Suprapubic skin (tissue), 4 donors: Measurements from ENCODE around the gene MPP3. TPM values are rescaled to one million over a fixed set of nuclear protein-coding genes. Genes with fewer than 3 reads are reported as not detected.

Experiments
- DNase-seq, 2 donors: peaks; one replicate each; pipeline ENCODE4 v3.0.0-alpha.2; 2019; ENCODE audit warnings: low spot score in 2 of 2
- H3K27ac ChIP-seq: fragments of 200-600 bp; sonication (generic); one replicate; pipeline ENCODE4 v1.5.1; 2019
- H3K27me3 ChIP-seq: fragments of 200-600 bp; sonication (generic); one replicate; pipeline ENCODE4 v1.5.1; 2019
- H3K36me3 ChIP-seq: fragments of 200-600 bp; sonication (generic); one replicate; pipeline ENCODE4 v1.5.1; 2019
- H3K4me1 ChIP-seq: fragments of 200-600 bp; sonication (generic); one replicate; pipeline ENCODE4 v1.5.1; 2019
- H3K4me3 ChIP-seq: fragments of 200-600 bp; sonication (generic); one replicate; pipeline ENCODE4 v1.5.1; 2019; ENCODE audit warnings: mild to moderate bottlenecking
- H3K9me3 ChIP-seq: fragments of 200-600 bp; sonication (generic); one replicate; pipeline ENCODE4 v1.5.1; 2019
- EP300 ChIP-seq: sonication (generic); formaldehyde crosslinking; IDR thresholded peaks from one replicate; pipeline ENCODE4 v1.6.1; 2017; ENCODE audit warnings: antibody characterized with exemption
- POLR2A ChIP-seq, 2 donors: fragments of 450-650 bp; IDR thresholded peaks; one replicate each; pipeline ENCODE4 v1.6.1; 2017; ENCODE audit warnings: antibody characterized with exemption in 2 of 2, mild to moderate bottlenecking in 2 of 2, moderate library complexity in 2 of 2
- POLR2AphosphoS5 ChIP-seq, 3 donors: sonication (generic); formaldehyde crosslinking; IDR thresholded peaks; one replicate each; pipeline ENCODE4 v1.6.1; 2017; ENCODE audit warnings: antibody characterized with exemption in 3 of 3
- WGBS: methylation state at CpG from one replicate; pipeline ENCODE4 v1.1.5; 2018; 5-methylcytosine and 5-hydroxymethylcytosine counted together
- total RNA-seq, 4 donors: library from RNA; depleted of rRNA; stranded (reverse); fragments of >200 nt; gene quantifications; one replicate each; pipeline ENCODE4 v1.1.0, GENCODE V29; 2016
- TF ChIP-seq, protein P1 (sequence below), 2 donors: fragments of 200-600 bp in 1 of 2; fragments of 450-650 bp in 1 of 2; sonication (generic) in 1 of 2; IDR thresholded peaks; one replicate each; pipeline ENCODE4 v1.5.1; 2016 to 2019; ENCODE audit warnings: antibody characterized with exemption in 2 of 2, mild to moderate bottlenecking in 1 of 2, moderate library complexity in 1 of 2

MPP3 gene
- total RNA-seq, 4 donors from 2014 or later, result 5.4 to 8.0 (median 5.9) TPM

DNA sequence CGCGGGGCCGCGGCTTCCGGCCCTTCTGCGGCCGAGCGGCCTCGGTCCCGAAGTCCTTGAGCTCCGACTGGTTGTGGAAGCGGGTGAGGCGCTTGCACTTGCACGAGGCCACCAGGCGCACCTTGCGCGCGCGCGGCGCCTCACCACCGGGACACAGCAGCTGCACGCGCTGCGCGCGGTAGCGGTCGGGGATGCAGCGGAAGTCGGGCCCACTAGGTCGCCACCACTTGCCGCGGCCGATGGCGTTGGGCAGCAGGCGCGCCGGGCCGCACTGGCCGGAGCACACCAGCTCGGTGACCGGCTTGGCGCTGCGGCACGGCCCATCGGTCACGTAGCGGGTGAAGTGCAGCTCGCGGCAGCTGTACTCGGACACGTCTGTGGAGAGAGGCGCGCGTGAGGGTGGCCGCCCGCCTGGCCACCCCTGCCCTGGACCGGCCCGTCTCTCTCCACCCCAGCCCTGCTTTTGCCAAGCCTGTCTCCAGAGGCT lies 77.5 kb downstream of the MPP3 start:
- H3K27me3 ChIP-seq, result peaks cover 44% of the 10 kb centered on the region
- no peak for DNase-seq
- H3K36me3 ChIP-seq, result no peaks in the 10 kb centered on the region
- H3K4me3 ChIP-seq, result peak overlapping the region; percentile 26
- 32% methylated on average over 5 of the region's 60 CpGs for WGBS
- peaks cover 10% of the 10 kb centered on the region for H3K4me1 ChIP-seq
- TF ChIP-seq POLR2AphosphoS5 (IDR thresholded peaks at IDR 0.05) (no peak), POLR2A (IDR thresholded peaks at IDR 0.05) (no peak), EP300 (no peak)
- TF ChIP-seq, protein P1, sequence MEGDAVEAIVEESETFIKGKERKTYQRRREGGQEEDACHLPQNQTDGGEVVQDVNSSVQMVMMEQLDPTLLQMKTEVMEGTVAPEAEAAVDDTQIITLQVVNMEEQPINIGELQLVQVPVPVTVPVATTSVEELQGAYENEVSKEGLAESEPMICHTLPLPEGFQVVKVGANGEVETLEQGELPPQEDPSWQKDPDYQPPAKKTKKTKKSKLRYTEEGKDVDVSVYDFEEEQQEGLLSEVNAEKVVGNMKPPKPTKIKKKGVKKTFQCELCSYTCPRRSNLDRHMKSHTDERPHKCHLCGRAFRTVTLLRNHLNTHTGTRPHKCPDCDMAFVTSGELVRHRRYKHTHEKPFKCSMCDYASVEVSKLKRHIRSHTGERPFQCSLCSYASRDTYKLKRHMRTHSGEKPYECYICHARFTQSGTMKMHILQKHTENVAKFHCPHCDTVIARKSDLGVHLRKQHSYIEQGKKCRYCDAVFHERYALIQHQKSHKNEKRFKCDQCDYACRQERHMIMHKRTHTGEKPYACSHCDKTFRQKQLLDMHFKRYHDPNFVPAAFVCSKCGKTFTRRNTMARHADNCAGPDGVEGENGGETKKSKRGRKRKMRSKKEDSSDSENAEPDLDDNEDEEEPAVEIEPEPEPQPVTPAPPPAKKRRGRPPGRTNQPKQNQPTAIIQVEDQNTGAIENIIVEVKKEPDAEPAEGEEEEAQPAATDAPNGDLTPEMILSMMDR (IDR thresholded peaks at IDR 0.05), result no peak
- no peak overlapping the region for H3K27ac ChIP-seq
- H3K9me3 ChIP-seq, result no peaks in the 10 kb centered on the region

DNA sequence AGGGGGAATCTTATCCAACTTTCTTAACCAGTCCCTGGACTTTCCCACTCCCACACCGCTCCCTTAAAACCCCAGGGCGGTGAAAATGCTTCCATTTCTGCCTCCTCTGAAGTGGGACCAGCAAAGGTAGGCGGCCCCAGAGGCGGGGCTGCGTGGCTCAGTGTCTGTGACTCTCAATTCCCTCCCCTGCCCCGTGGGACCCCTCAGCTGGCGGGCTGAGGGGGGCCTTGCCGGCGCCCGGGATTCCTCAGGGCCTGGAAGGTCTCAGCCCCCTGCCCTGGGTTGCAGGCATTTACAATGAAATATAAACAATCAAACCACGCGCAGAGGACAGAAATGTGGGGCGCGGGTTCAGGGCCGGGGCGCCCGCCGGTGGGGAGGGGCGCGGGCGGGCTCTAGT lies 78.0 kb downstream of the MPP3 start:
- no peak for DNase-seq
- H3K27ac ChIP-seq, result no peak overlapping the region
- peaks cover 10% of the 10 kb centered on the region for H3K4me1 ChIP-seq
- peaks cover 44% of the 10 kb centered on the region for H3K27me3 ChIP-seq
- WGBS, result 51% methylated on average over 11 of the region's 21 CpGs
- H3K4me3 ChIP-seq, result peak overlapping the region; percentile 26
- no peak for TF ChIP-seq EP300
- TF ChIP-seq, protein P1 (IDR thresholded peaks at IDR 0.05), result no peak
- no peak for TF ChIP-seq POLR2A (IDR thresholded peaks at IDR 0.05)
- no peak for TF ChIP-seq POLR2AphosphoS5 (IDR thresholded peaks at IDR 0.05)
- H3K9me3 ChIP-seq, result no peaks in the 10 kb centered on the region
- no peaks in the 10 kb centered on the region for H3K36me3 ChIP-seq

DNA sequence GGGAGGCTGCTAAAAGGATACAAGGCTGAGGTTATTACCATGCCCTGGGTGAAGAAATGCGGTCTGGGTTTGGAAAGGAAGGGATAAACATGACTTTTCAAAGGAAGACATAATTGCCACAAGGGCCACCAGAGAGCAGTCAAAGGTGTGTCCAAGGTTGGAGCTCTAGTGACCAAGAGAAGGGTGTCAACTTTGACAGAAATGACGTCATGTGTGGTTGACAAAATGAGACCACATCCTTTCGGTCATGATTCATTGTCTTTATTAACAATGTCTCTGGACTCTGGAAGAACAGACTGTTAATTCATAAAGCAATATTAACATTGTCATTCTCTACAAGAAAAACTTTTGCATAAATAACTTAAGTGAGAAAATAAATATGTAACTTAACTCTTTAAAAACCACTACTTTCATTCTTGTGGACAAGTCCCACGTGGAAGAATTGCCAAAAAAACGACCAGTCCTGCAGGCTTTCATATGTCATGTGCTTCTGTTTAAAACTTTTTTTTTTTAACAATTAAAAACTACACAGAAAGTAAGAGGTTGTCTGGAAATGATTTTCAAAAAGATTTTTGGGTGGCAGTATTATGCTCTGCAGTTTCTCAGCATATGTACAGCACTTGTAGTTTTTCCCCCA lies 79.3 kb downstream of the MPP3 start:
- H3K36me3 ChIP-seq, result no peaks in the 10 kb centered on the region
- no peak overlapping the region for H3K4me3 ChIP-seq
- 67% methylated on average over 5 of the region's 5 CpGs for WGBS
- no peaks in the 10 kb centered on the region for H3K9me3 ChIP-seq
- peaks cover 39% of the 10 kb centered on the region for H3K27me3 ChIP-seq
- peaks cover 21% of the 10 kb centered on the region for H3K4me1 ChIP-seq
- no peak overlapping the region for H3K27ac ChIP-seq
- no peak for DNase-seq
- TF ChIP-seq, protein P1 (IDR thresholded peaks at IDR 0.05), result no peak
- TF ChIP-seq POLR2AphosphoS5 (IDR thresholded peaks at IDR 0.05), result no peak
- no peak for TF ChIP-seq POLR2A (IDR thresholded peaks at IDR 0.05)
- TF ChIP-seq EP300, result no peak

Other genes starting within 250 kb of the MPP3 start
- gene MEOX1, start 171.2 kb downstream of the MPP3 start, total RNA-seq, result 1 to 10 TPM; 2.7 to 6.4 (median 4.2) TPM
- gene SOST, start 74.4 kb downstream of the MPP3 start, total RNA-seq, result not detected
- gene DUSP3, start 54.2 kb downstream of the MPP3 start, total RNA-seq, result 10 to 100 TPM; 34.8 to 48.5 (median 42.7) TPM
- gene CFAP97D1, start 52.7 kb downstream of the MPP3 start, total RNA-seq, result under 1 TPM in 3 of 4 donors, not detected in 1; 0.10 to 0.48 (median 0.13) TPM
- 10 to 100 TPM in 2 of 4 donors, 1 to 10 TPM in 2; 6.8 to 21.4 (median 9.5) TPM for gene CD300LG, start 14.0 kb upstream of the MPP3 start, total RNA-seq
- gene MPP2, start 74.4 kb upstream of the MPP3 start, total RNA-seq, result 1 to 10 TPM; 2.3 to 2.7 (median 2.5) TPM
- not detected for gene PPY, start 109.3 kb upstream of the MPP3 start, total RNA-seq
- gene PYY, start 120.8 kb upstream of the MPP3 start, total RNA-seq, result not detected
- 1 to 10 TPM in 2 of 4 donors, under 1 TPM in 2; 0.73 to 1.9 (median 0.99) TPM for gene NAGS, start 171.5 kb upstream of the MPP3 start, total RNA-seq
- gene TMEM101, start 181.8 kb upstream of the MPP3 start, total RNA-seq, result 10 to 100 TPM; 20.7 to 48.5 (median 43.6) TPM
- 10 to 100 TPM; 27.8 to 44.6 (median 33.3) TPM for gene LSM12, start 233.5 kb upstream of the MPP3 start, total RNA-seq
- 10 to 100 TPM; 12.7 to 20.4 (median 15.4) TPM for gene G6PC3, start 237.6 kb upstream of the MPP3 start, total RNA-seq